SK-N-SH (cell line): ENCODE results near the gene LYPD5. TPM values are rescaled to one million over a fixed set of nuclear protein-coding genes. Genes with fewer than 3 reads are reported as not detected.

Source experiments
- CTCF ChIA-PET: fragments of 300-600, 350-600 bp; formaldehyde crosslinking; extraction: SDS; loops from one replicate; lab custom pipeline; 2021; lab: Yijun Ruan, JAX
- POLR2A ChIA-PET: fragments of 350-600 bp; sonication (Branson Sonifier 250); formaldehyde crosslinking; extraction: SDS; loops from one replicate; lab custom pipeline; 2020; ENCODE audit warnings: antibody characterized with exemption, inconsistent platforms; lab: Yijun Ruan, JAX
- DNase-seq: peaks from one replicate; pipeline ENCODE4 v3.0.0; 2012
- H2AFZ ChIP-seq: fragments of 200-600 bp; sonication (generic); 2 replicates; pipeline ENCODE4 v1.8.1; 2016; ENCODE audit warnings: antibody characterized with exemption, mild to moderate bottlenecking, low read depth
- H3F3A ChIP-seq: fragments of 200-600 bp; sonication (generic); replicated peaks from 2 replicates; pipeline ENCODE3; 2016; ENCODE audit warnings: antibody characterized with exemption, mild to moderate bottlenecking; ENCODE audit not compliant: insufficient read depth
- H3K27ac ChIP-seq, 2 experiments: fragments of 200-500 bp in 1 of 2; fragments of 200-600 bp in 1 of 2; sonication (Bioruptor generic) in 1 of 2; sonication (generic), shearing (Covaris generic) in 1 of 2; 2 replicates each; pipeline versions ENCODE4 v1.5.1 to v1.6.1; 2014 to 2016; ENCODE audit warnings: low read depth in 2 of 2, inconsistent platforms in 1 of 2, low read length in 1 of 2, mild to moderate bottlenecking in 1 of 2, mixed read lengths in 1 of 2
- H3K27me3 ChIP-seq: fragments of 200-600 bp; sonication (generic), shearing (Covaris generic); 2 replicates; pipeline ENCODE4 v1.6.1; 2016; ENCODE audit warnings: mixed run types; ENCODE audit not compliant: insufficient read depth
- H3K36me3 ChIP-seq, 2 experiments: fragments of 200-500 bp in 1 of 2; fragments of 200-600 bp in 1 of 2; sonication (Bioruptor generic) in 1 of 2; sonication (generic) in 1 of 2; replicated peaks in 1 of 2; 2 replicates each; pipeline versions ENCODE3 to v1.5.1; 2014 to 2016; ENCODE audit warnings: low read length in 1 of 2, mild to moderate bottlenecking in 1 of 2; ENCODE audit not compliant: insufficient read depth in 2 of 2, control insufficient read depth in 1 of 2
- H3K4me1 ChIP-seq, 2 experiments: fragments of 200-500 bp in 1 of 2; fragments of 200-600 bp in 1 of 2; sonication (Bioruptor generic) in 1 of 2; sonication (generic), shearing (Covaris generic) in 1 of 2; 2 replicates each; pipeline versions ENCODE4 v1.5.1 to v1.6.1; 2014 to 2016; ENCODE audit warnings: low read depth in 1 of 2, low read length in 1 of 2, mixed run types in 1 of 2; ENCODE audit not compliant: insufficient read depth in 2 of 2, control insufficient read depth in 1 of 2
- H3K4me2 ChIP-seq: fragments of 200-600 bp; sonication (generic), shearing (Covaris generic); 2 replicates; pipeline ENCODE4 v1.6.1; 2017; ENCODE audit warnings: mixed run types
- H3K4me3 ChIP-seq, 2 experiments: fragments of 200-500 bp in 1 of 2; fragments of 200-600 bp in 1 of 2; sonication (Bioruptor generic) in 1 of 2; sonication (generic), shearing (Covaris generic) in 1 of 2; 2 replicates each; pipeline versions ENCODE4 v1.5.1 to v1.8.1; 2014 to 2016; ENCODE audit warnings: low read depth in 2 of 2, inconsistent platforms in 1 of 2, low read length in 1 of 2, mild to moderate bottlenecking in 1 of 2, mixed read lengths in 1 of 2, moderate library complexity in 1 of 2
- H3K79me2 ChIP-seq: fragments of 200-600 bp; sonication (generic); 2 replicates; pipeline ENCODE4 v1.8.1; 2017; ENCODE audit warnings: mild to moderate bottlenecking; ENCODE audit not compliant: insufficient read depth
- H3K9ac ChIP-seq: fragments of 200-600 bp; sonication (generic); 2 replicates; pipeline ENCODE4 v1.6.1; 2017; ENCODE audit warnings: mixed run types
- H3K9me2 ChIP-seq: fragments of 200-600 bp; sonication (generic); 2 replicates; pipeline ENCODE4 v1.6.1; 2017; ENCODE audit warnings: mixed run types
- H3K9me3 ChIP-seq: fragments of 200-600 bp; sonication (generic); 2 replicates; pipeline ENCODE4 v1.6.1; 2017; ENCODE audit warnings: mixed run types, mild to moderate bottlenecking, moderate library complexity
- H4K20me1 ChIP-seq: fragments of 200-600 bp; sonication (generic); 2 replicates; pipeline ENCODE4 v1.6.1; 2017; ENCODE audit warnings: mild to moderate bottlenecking, mixed run types; ENCODE audit not compliant: insufficient read depth
- CHD2 ChIP-seq: fragments of 150-350 bp; IDR thresholded peaks from 2 replicates; pipeline ENCODE4 v1.6.1; 2018; ENCODE audit warnings: low read length; ENCODE audit not compliant: partially characterized antibody
- ELF1 ChIP-seq: IDR thresholded peaks from 2 replicates; pipeline ENCODE4 v1.4.0; 2012
- EZH2phosphoT487 ChIP-seq: fragments of 200-600 bp; sonication (generic); IDR thresholded peaks from 2 replicates; pipeline ENCODE4 v1.6.1; 2017; ENCODE audit warnings: low read depth, mixed run types, mild to moderate bottlenecking, antibody characterized with exemption, moderate library complexity, borderline replicate concordance
- FOSL2 ChIP-seq: IDR thresholded peaks from 2 replicates; pipeline ENCODE4 v1.4.0; 2012; ENCODE audit warnings: low read depth, mild to moderate bottlenecking, moderate library complexity, borderline replicate concordance
- FOXM1 ChIP-seq: IDR thresholded peaks from 2 replicates; pipeline ENCODE4 v1.4.0; 2012; ENCODE audit warnings: low read depth, mild to moderate bottlenecking
- GABPA ChIP-seq: IDR thresholded peaks from 2 replicates; pipeline ENCODE4 v1.4.0; 2012; ENCODE audit warnings: low read depth, mild to moderate bottlenecking
- JUND ChIP-seq: IDR thresholded peaks from 2 replicates; pipeline ENCODE4 v1.4.0; 2012
- NRF1 ChIP-seq: IDR thresholded peaks from 2 replicates; pipeline ENCODE4 v1.6.1; 2012; ENCODE audit warnings: low read depth, mild to moderate bottlenecking, low read length
- RAD21 ChIP-seq: IDR thresholded peaks from 2 replicates; pipeline ENCODE4 v1.6.1; 2012; ENCODE audit warnings: mild to moderate bottlenecking, low read length
- RFX5 ChIP-seq: IDR thresholded peaks from 2 replicates; pipeline ENCODE4 v1.6.1; 2012; ENCODE audit warnings: mild to moderate bottlenecking, improper control_type of control experiment, low read length
- SIN3A ChIP-seq: IDR thresholded peaks from 2 replicates; pipeline ENCODE4 v1.6.1; 2012; ENCODE audit warnings: low read depth, mild to moderate bottlenecking, low read length, moderate library complexity, borderline replicate concordance
- WGBS: methylation state at CpG from one replicate; pipeline ENCODE4 v1.1.6; 2017; ENCODE audit warnings: low lambda C conversion rate; 5-methylcytosine and 5-hydroxymethylcytosine counted together
- polyA plus RNA-seq, 3 experiments: library from polyadenylated mRNA; depleted of rRNA; stranded (reverse); fragments of >200 nt; gene quantifications; 2 replicates each; pipeline ENCODE4 v1.2.3, GENCODE V29; 2012
- TF ChIP-seq, protein P1 (sequence below): IDR thresholded peaks from 2 replicates; pipeline ENCODE4 v1.4.0; 2012; ENCODE audit warnings: low read depth, borderline replicate concordance
- TF ChIP-seq, protein P2 (sequence below): IDR thresholded peaks from 2 replicates; pipeline ENCODE4; 2012
- TF ChIP-seq, protein P3 (sequence below): fragments of 150-350 bp; IDR thresholded peaks from 2 replicates; pipeline ENCODE4 v1.6.1; 2017; ENCODE audit warnings: antibody characterized with exemption, low read length, low read depth, borderline replicate concordance
- TF ChIP-seq, protein P4 (sequence below): IDR thresholded peaks from 2 replicates; pipeline ENCODE4 v1.6.1; 2012; ENCODE audit warnings: mild to moderate bottlenecking, low read depth, low read length, moderate library complexity
- TF ChIP-seq, protein P5 (sequence below): fragments of 150-350 bp; IDR thresholded peaks from 2 replicates; pipeline ENCODE4 v1.6.1; 2016; ENCODE audit warnings: mild to moderate bottlenecking, low read depth, low read length
- TF ChIP-seq, protein P6 (sequence below): IDR thresholded peaks from 2 replicates; pipeline ENCODE4 v1.4.0; 2012; ENCODE audit warnings: low read depth

The LYPD5 gene
- polyA plus RNA-seq, 1 of the 3 experiments (the other 2 are of a cell fraction), result 0.13 TPM

DNA sequence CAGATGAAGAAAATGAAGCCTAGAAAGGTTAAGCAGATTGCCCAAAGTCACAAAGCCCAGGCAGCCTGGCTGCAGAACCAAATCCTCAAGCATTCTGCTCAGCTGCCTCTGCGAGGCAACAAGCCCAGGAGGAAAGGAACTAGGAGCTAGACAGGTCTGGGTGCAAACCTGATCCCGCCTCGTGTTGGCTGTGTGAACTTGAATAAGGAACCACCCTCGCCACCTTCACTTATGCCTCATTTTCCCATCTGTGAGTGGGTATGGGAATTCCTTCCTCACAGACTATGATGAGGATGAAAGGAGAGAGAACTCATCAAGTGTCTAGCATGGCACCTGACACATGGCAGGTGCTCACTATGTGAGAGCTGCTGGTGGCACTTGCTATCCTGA is 54.0 kb downstream of the LYPD5 start:
- TF ChIP-seq EZH2phosphoT487 (no peak), ELF1 (no peak), RFX5 (no peak), FOSL2 (no peak), RAD21 (no peak), NRF1 (no peak), FOXM1 (no peak), GABPA (no peak), SIN3A (no peak), CHD2 (no peak), JUND (no peak)
- TF ChIP-seq, protein P1, sequence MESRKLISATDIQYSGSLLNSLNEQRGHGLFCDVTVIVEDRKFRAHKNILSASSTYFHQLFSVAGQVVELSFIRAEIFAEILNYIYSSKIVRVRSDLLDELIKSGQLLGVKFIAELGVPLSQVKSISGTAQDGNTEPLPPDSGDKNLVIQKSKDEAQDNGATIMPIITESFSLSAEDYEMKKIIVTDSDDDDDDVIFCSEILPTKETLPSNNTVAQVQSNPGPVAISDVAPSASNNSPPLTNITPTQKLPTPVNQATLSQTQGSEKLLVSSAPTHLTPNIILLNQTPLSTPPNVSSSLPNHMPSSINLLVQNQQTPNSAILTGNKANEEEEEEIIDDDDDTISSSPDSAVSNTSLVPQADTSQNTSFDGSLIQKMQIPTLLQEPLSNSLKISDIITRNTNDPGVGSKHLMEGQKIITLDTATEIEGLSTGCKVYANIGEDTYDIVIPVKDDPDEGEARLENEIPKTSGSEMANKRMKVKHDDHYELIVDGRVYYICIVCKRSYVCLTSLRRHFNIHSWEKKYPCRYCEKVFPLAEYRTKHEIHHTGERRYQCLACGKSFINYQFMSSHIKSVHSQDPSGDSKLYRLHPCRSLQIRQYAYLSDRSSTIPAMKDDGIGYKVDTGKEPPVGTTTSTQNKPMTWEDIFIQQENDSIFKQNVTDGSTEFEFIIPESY, result no peak
- TF ChIP-seq, protein P2, sequence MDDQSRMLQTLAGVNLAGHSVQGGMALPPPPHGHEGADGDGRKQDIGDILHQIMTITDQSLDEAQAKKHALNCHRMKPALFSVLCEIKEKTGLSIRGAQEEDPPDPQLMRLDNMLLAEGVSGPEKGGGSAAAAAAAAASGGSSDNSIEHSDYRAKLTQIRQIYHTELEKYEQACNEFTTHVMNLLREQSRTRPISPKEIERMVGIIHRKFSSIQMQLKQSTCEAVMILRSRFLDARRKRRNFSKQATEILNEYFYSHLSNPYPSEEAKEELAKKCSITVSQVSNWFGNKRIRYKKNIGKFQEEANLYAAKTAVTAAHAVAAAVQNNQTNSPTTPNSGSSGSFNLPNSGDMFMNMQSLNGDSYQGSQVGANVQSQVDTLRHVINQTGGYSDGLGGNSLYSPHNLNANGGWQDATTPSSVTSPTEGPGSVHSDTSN, result no peak
- TF ChIP-seq, protein P3, sequence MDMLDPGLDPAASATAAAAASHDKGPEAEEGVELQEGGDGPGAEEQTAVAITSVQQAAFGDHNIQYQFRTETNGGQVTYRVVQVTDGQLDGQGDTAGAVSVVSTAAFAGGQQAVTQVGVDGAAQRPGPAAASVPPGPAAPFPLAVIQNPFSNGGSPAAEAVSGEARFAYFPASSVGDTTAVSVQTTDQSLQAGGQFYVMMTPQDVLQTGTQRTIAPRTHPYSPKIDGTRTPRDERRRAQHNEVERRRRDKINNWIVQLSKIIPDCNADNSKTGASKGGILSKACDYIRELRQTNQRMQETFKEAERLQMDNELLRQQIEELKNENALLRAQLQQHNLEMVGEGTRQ, result no peak
- TF ChIP-seq, protein P4, sequence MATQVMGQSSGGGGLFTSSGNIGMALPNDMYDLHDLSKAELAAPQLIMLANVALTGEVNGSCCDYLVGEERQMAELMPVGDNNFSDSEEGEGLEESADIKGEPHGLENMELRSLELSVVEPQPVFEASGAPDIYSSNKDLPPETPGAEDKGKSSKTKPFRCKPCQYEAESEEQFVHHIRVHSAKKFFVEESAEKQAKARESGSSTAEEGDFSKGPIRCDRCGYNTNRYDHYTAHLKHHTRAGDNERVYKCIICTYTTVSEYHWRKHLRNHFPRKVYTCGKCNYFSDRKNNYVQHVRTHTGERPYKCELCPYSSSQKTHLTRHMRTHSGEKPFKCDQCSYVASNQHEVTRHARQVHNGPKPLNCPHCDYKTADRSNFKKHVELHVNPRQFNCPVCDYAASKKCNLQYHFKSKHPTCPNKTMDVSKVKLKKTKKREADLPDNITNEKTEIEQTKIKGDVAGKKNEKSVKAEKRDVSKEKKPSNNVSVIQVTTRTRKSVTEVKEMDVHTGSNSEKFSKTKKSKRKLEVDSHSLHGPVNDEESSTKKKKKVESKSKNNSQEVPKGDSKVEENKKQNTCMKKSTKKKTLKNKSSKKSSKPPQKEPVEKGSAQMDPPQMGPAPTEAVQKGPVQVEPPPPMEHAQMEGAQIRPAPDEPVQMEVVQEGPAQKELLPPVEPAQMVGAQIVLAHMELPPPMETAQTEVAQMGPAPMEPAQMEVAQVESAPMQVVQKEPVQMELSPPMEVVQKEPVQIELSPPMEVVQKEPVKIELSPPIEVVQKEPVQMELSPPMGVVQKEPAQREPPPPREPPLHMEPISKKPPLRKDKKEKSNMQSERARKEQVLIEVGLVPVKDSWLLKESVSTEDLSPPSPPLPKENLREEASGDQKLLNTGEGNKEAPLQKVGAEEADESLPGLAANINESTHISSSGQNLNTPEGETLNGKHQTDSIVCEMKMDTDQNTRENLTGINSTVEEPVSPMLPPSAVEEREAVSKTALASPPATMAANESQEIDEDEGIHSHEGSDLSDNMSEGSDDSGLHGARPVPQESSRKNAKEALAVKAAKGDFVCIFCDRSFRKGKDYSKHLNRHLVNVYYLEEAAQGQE, result no peak
- TF ChIP-seq, protein P5, sequence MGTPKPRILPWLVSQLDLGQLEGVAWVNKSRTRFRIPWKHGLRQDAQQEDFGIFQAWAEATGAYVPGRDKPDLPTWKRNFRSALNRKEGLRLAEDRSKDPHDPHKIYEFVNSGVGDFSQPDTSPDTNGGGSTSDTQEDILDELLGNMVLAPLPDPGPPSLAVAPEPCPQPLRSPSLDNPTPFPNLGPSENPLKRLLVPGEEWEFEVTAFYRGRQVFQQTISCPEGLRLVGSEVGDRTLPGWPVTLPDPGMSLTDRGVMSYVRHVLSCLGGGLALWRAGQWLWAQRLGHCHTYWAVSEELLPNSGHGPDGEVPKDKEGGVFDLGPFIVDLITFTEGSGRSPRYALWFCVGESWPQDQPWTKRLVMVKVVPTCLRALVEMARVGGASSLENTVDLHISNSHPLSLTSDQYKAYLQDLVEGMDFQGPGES, result no peak
- TF ChIP-seq, protein P6, sequence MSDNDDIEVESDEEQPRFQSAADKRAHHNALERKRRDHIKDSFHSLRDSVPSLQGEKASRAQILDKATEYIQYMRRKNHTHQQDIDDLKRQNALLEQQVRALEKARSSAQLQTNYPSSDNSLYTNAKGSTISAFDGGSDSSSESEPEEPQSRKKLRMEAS, result no peak
- H3K4me1 ChIP-seq, result peaks cover 0 to 10% of the 10 kb centered on the region in 2 experiments; a peak in 2 of 4 replicates
- DNase-seq, result no peak
- H3K9ac ChIP-seq, result no peak overlapping the region
- H3K4me2 ChIP-seq, result no peak overlapping the region
- 89% methylated on average over 4 of the region's 4 CpGs for WGBS
- peaks cover 44% of the 10 kb centered on the region for H3K79me2 ChIP-seq
- H3K9me2 ChIP-seq, result no peaks in the 10 kb centered on the region
- CTCF ChIA-PET, result interaction anchor here (0.9 kb wide), 1 partner anchor 37 kb away, joined by 4 read pairs; no protein-coding TSS in a partner anchor
- H3K9me3 ChIP-seq, result no peaks in the 10 kb centered on the region
- H3K4me3 ChIP-seq, result no peak overlapping the region
- peaks cover 66% of the 10 kb centered on the region in 2 experiments for H3K36me3 ChIP-seq
- POLR2A ChIA-PET, result no interaction called here
- H2AFZ ChIP-seq, result no peak overlapping the region
- H3F3A ChIP-seq, result peaks cover 28% of the 10 kb centered on the region
- no peaks in the 10 kb centered on the region for H3K27me3 ChIP-seq
- no peak overlapping the region for H3K27ac ChIP-seq
- peaks cover 13% of the 10 kb centered on the region for H4K20me1 ChIP-seq
